NCI-H69 (cell line): Measurements from ENCODE around the gene SIK2.
"Not testable (repeated sequence)": the region's sequence is repeated elsewhere in the genome, so short reads cannot be mapped to it uniquely, and the experiment has no call there.

Source experiments
- DNase-seq: peaks from one replicate; lab custom pipeline; 2025; lab: John Stamatoyannopoulos, UW

Gene SIK2

GRCh38 chr11:111699579-111700156 is 97.4 kb downstream of the SIK2 start:
- DNase-seq: no peak

- no peak for DNase-seq
Measured at GRCh38 chr11:111700162-111700561, 97.9 kb downstream of the SIK2 start.

- no peak for DNase-seq
Measured at GRCh38 chr11:111702623-111703022, 100.4 kb downstream of the SIK2 start.

GRCh38 chr11:111703576-111703975 is 101.3 kb downstream of the SIK2 start:
- DNase-seq: no peak

GRCh38 chr11:111707039-111707690 is 104.9 kb downstream of the SIK2 start:
- peak; percentile 82 for DNase-seq

- DNase-seq: no peak
Measured at GRCh38 chr11:111707691-111708067, 105.4 kb downstream of the SIK2 start.

GRCh38 chr11:111714522-111714921 is 112.3 kb downstream of the SIK2 start:
- no peak for DNase-seq

- DNase-seq: no peak
Measured at GRCh38 chr11:111715142-111715816, 113.0 kb downstream of the SIK2 start.

- DNase-seq: not testable (repeated sequence)
Measured at GRCh38 chr11:111717660-111718059, 115.4 kb downstream of the SIK2 start.

- peak; percentile 60 for DNase-seq
Measured at GRCh38 chr11:111718436-111718835, 116.2 kb downstream of the SIK2 start.

- DNase-seq: no peak
Measured at GRCh38 chr11:111718859-111719258, 116.6 kb downstream of the SIK2 start.

GRCh38 chr11:111719379-111719778 is 117.1 kb downstream of the SIK2 start:
- DNase-seq: no peak

GRCh38 chr11:111720801-111721494 is 118.7 kb downstream of the SIK2 start:
- DNase-seq: no peak

- no peak for DNase-seq
Measured at GRCh38 chr11:111722501-111722900, 120.3 kb downstream of the SIK2 start.

GRCh38 chr11:111723595-111723994 is 121.3 kb downstream of the SIK2 start:
- DNase-seq: no peak

- no peak for DNase-seq
Measured at GRCh38 chr11:111724615-111725129, 122.4 kb downstream of the SIK2 start.

- no peak for DNase-seq
Measured at GRCh38 chr11:111725621-111726020, 123.4 kb downstream of the SIK2 start.

GRCh38 chr11:111726301-111726713 is 124.1 kb downstream of the SIK2 start:
- no peak for DNase-seq

GRCh38 chr11:111727431-111727830 is 125.2 kb downstream of the SIK2 start:
- DNase-seq: no peak

GRCh38 chr11:111729071-111729830 is 127.0 kb downstream of the SIK2 start:
- DNase-seq: peak; percentile 54

GRCh38 chr11:111729831-111730311 is 127.6 kb downstream of the SIK2 start:
- DNase-seq: no peak
